GM18499 (cell line): ENCODE measurements around the gene THSD4.
"Not testable (repeated sequence)": the region's sequence is repeated elsewhere in the genome, so short reads cannot be mapped to it uniquely, and the experiment has no call there.

Experiments used
- ATAC-seq: cut with Tn5 transposase; IDR thresholded peaks from one replicate; pipeline ENCODE4 v1.9.1; 2021; ENCODE audit warnings: moderate number of reproducible peaks; ENCODE audit not compliant: insufficient read depth, unreplicated experiment

The THSD4 gene

GRCh38 chr15:71392861-71393283, 277.6 kb downstream of the THSD4 start:
- no peak for ATAC-seq

GRCh38 chr15:71393383-71393782, 278.1 kb downstream of the THSD4 start:
- no peak for ATAC-seq

- no peak for ATAC-seq
Measured at GRCh38 chr15:71396536-71397125, 281.4 kb downstream of the THSD4 start.

- no peak for ATAC-seq
Measured at GRCh38 chr15:71397377-71397776, 282.1 kb downstream of the THSD4 start.

- ATAC-seq = no peak
Measured at GRCh38 chr15:71400294-71400693, 285.0 kb downstream of the THSD4 start.

GRCh38 chr15:71401728-71402127, 286.5 kb downstream of the THSD4 start:
- ATAC-seq = not testable (repeated sequence)

GRCh38 chr15:71409541-71409940, 294.3 kb downstream of the THSD4 start:
- ATAC-seq = no peak

GRCh38 chr15:71410347-71410746, 295.1 kb downstream of the THSD4 start:
- ATAC-seq = no peak

GRCh38 chr15:71411538-71412482, 296.5 kb downstream of the THSD4 start:
- no peak for ATAC-seq

GRCh38 chr15:71413419-71413818, 298.1 kb downstream of the THSD4 start:
- ATAC-seq = no peak

GRCh38 chr15:71414853-71415252, 299.6 kb downstream of the THSD4 start:
- no peak for ATAC-seq

GRCh38 chr15:71422530-71423259, 307.4 kb downstream of the THSD4 start:
- ATAC-seq = no peak

GRCh38 chr15:71424765-71425164, 309.5 kb downstream of the THSD4 start:
- no peak for ATAC-seq

- no peak for ATAC-seq
Measured at GRCh38 chr15:71425388-71425787, 310.1 kb downstream of the THSD4 start.

- no peak for ATAC-seq
Measured at GRCh38 chr15:71426792-71427191, 311.5 kb downstream of the THSD4 start.

GRCh38 chr15:71430782-71431181, 315.5 kb downstream of the THSD4 start:
- ATAC-seq = no peak

GRCh38 chr15:71431343-71432336, 316.4 kb downstream of the THSD4 start:
- ATAC-seq = no peak

- no peak for ATAC-seq
Measured at GRCh38 chr15:71433402-71433801, 318.1 kb downstream of the THSD4 start.

GRCh38 chr15:71434774-71435173, 319.5 kb downstream of the THSD4 start:
- ATAC-seq = no peak

- no peak for ATAC-seq
Measured at GRCh38 chr15:71435552-71435951, 320.3 kb downstream of the THSD4 start.
